HG02981 (cell line): Measurements from ENCODE around the gene RASGRF2.
A peak's percentile ranks its signal among the peaks of the same experiment; 100 is the strongest.
"Not testable (repeated sequence)": the region's sequence is repeated elsewhere in the genome, so short reads cannot be mapped to it uniquely, and the experiment has no call there.

Experiments
- ATAC-seq: cut with Tn5 transposase; IDR thresholded peaks from one replicate; pipeline ENCODE4 v1.9.1; 2021; ENCODE audit warnings: mild to moderate bottlenecking, moderate library complexity; ENCODE audit not compliant: unreplicated experiment

RASGRF2 gene

GRCh38 chr5:81268521-81269196, 308.5 kb downstream of the RASGRF2 start:
- ATAC-seq, result peak; percentile 41

DNA sequence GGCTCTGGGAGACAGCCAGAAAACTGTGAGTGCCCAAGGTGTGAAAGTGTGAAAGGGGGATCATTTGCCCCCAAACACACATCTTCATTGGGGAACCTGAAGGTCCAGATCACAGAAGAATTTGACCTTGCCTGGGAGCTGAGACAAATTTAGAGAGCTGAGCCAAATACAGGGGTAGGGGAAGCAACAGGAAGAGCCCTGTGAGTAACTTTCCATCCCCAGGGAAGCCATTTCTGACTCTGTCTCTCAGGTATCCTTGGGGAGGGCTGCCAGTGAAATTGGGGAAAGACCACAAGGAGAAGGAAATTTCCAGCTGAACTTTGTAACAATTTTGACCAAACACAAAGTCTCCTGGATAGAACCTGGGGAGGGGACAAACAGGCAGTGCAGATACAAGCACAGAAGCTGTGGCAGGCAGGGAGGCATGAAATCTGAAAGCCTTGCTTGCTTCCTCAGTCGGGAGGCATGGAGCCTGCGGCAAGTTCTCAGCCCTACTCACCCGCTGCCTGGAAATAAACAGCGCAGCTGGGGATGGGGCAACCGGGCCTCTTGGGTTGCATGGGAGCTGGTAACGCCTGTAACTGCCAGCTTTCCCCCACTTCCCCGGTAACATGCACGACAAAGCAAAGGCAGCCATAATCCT, 309.7 kb downstream of the RASGRF2 start:
- ATAC-seq, result no peak

GRCh38 chr5:81270394-81271027, 310.3 kb downstream of the RASGRF2 start:
- ATAC-seq, result not testable (repeated sequence)
